ENCODE measurements around the gene SERPINB10.

SERPINB10 gene

GRCh38 chr18:63894106-63894772 lies 13.5 kb upstream of the SERPINB10 start:
- Histone ChIP-seq H3K4me3 (ENCODE audit: low read depth, low read length) (no peak overlapping the region), H3K9me3 (ENCODE audit: control insufficient read depth, insufficient read depth, low read depth, low read length) (no peaks in the 10 kb centered on the region), H3K4me1 (ENCODE audit: control insufficient read depth, insufficient read depth, low read length) (no peaks in the 10 kb centered on the region), H3K36me3 (ENCODE audit: control insufficient read depth in 2 of 2, insufficient read depth in 1 of 2, low read length in 2 of 2) (no peaks in the 10 kb centered on the region), H3K27ac (ENCODE audit: extremely low read depth, low read depth, low read length) (no peak overlapping the region)
- ChIA-PET POLR2A (no interaction called here), CTCF (interaction anchor here (0.6 to 1.0 kb wide), 2 partner anchors 376 to 515 kb away, joined by 3 to 6 read pairs; no protein-coding TSS in a partner anchor)
- TF ChIP-seq ZNF670 (tag by site-specific recombination; IDR thresholded peaks at IDR 0.05; ENCODE audit: low read depth), result no peak
- no peak for TF ChIP-seq ZNF350 (tag by site-specific recombination; IDR thresholded peaks at IDR 0.05)
- TF ChIP-seq ZNF529 (tag by site-specific recombination; IDR thresholded peaks at IDR 0.05; ENCODE audit: insufficient replicate concordance), result no peak
- no peak for TF ChIP-seq ZBTB6 (tag by site-specific recombination; IDR thresholded peaks at IDR 0.05)
- TF ChIP-seq ZNF561 (tag by site-specific recombination; IDR thresholded peaks at IDR 0.05; ENCODE audit: borderline replicate concordance), result no peak
- TF ChIP-seq ZNF514 (tag by site-specific recombination; IDR thresholded peaks at IDR 0.05), result no peak
- TF ChIP-seq ZNF423 (tag by site-specific recombination; IDR thresholded peaks at IDR 0.05), result no peak
- TF ChIP-seq GFI1B (tag by site-specific recombination; IDR thresholded peaks at IDR 0.05), result no peak
- no peak for TF ChIP-seq GLIS1 (tag by site-specific recombination; IDR thresholded peaks at IDR 0.05)
- TF ChIP-seq TCF7L2 (IDR thresholded peaks at IDR 0.05; ENCODE audit: borderline replicate concordance, low read depth, low read length), result no peak
- no peak for TF ChIP-seq ZSCAN30 (tag by site-specific recombination; IDR thresholded peaks at IDR 0.05)

GRCh38 chr18:63895190-63895589 lies 12.6 kb upstream of the SERPINB10 start:
- H3K9me3 ChIP-seq (ENCODE audit: control insufficient read depth, insufficient read depth, low read depth, low read length), result no peaks in the 10 kb centered on the region
- no peaks in the 10 kb centered on the region for H3K4me1 ChIP-seq (ENCODE audit: control insufficient read depth, insufficient read depth, low read length)
- H3K27ac ChIP-seq (ENCODE audit: extremely low read depth, low read depth, low read length), result no peak overlapping the region
- TF ChIP-seq PATZ1 (tag by site-specific recombination; IDR thresholded peaks at IDR 0.05) (no peak), ZNF707 (tag by site-specific recombination; IDR thresholded peaks at IDR 0.05) (no peak), ZNF510 (tag by site-specific recombination; IDR thresholded peaks at IDR 0.05; ENCODE audit: insufficient replicate concordance) (no peak), ZNF624 (tag by site-specific recombination; IDR thresholded peaks at IDR 0.05) (no peak), ZNF704 (tag by site-specific recombination; IDR thresholded peaks at IDR 0.05) (no peak), ZBTB48 (tag by site-specific recombination; IDR thresholded peaks at IDR 0.05) (no peak), ZNF654 (tag by site-specific recombination; IDR thresholded peaks at IDR 0.05; ENCODE audit: low read depth) (no peak)
- TF ChIP-seq, protein P1, sequence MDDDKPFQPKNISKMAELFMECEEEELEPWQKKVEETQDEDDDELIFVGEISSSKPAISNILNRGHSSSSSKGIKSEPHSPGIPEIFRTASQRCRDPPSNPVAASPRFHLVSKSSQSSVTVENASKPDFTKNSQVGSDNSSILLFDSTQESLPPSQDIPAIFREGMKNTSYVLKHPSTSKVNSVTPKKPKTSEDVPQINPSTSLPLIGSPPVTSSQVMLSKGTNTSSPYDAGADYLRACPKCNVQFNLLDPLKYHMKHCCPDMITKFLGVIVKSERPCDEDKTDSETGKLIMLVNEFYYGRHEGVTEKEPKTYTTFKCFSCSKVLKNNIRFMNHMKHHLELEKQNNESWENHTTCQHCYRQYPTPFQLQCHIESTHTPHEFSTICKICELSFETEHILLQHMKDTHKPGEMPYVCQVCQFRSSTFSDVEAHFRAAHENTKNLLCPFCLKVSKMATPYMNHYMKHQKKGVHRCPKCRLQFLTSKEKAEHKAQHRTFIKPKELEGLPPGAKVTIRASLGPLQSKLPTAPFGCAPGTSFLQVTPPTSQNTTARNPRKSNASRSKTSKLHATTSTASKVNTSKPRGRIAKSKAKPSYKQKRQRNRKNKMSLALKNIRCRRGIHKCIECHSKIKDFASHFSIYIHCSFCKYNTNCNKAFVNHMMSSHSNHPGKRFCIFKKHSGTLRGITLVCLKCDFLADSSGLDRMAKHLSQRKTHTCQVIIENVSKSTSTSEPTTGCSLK (tag by site-specific recombination; IDR thresholded peaks at IDR 0.05), result no peak
- TF ChIP-seq, protein P2, sequence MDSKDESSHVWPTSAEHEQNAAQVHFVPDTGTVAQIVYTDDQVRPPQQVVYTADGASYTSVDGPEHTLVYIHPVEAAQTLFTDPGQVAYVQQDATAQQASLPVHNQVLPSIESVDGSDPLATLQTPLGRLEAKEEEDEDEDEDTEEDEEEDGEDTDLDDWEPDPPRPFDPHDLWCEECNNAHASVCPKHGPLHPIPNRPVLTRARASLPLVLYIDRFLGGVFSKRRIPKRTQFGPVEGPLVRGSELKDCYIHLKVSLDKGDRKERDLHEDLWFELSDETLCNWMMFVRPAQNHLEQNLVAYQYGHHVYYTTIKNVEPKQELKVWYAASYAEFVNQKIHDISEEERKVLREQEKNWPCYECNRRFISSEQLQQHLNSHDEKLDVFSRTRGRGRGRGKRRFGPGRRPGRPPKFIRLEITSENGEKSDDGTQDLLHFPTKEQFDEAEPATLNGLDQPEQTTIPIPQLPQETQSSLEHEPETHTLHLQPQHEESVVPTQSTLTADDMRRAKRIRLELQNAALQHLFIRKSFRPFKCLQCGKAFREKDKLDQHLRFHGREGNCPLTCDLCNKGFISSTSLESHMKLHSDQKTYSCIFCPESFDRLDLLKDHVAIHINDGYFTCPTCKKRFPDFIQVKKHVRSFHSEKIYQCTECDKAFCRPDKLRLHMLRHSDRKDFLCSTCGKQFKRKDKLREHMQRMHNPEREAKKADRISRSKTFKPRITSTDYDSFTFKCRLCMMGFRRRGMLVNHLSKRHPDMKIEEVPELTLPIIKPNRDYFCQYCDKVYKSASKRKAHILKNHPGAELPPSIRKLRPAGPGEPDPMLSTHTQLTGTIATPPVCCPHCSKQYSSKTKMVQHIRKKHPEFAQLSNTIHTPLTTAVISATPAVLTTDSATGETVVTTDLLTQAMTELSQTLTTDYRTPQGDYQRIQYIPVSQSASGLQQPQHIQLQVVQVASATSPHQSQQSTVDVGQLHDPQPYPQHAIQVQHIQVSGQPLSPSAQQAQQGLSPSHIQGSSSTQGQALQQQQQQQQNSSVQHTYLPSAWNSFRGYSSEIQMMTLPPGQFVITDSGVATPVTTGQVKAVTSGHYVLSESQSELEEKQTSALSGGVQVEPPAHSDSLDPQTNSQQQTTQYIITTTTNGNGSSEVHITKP (tag by site-specific recombination; IDR thresholded peaks at IDR 0.05), result no peak
- H3K4me3 ChIP-seq (ENCODE audit: low read depth, low read length), result no peak overlapping the region
- CTCF ChIA-PET, result no interaction called here
- H3K36me3 ChIP-seq (ENCODE audit: control insufficient read depth in 2 of 2, insufficient read depth in 1 of 2, low read length in 2 of 2), result no peaks in the 10 kb centered on the region
- POLR2A ChIA-PET, result no interaction called here

Data from HEK293 (cell line).